GM23338 (cell line): ENCODE data around the gene TICAM2.

Source experiments
- CREB1 ChIP-seq: fragments of 250-450 bp; sonication (Bioruptor Pico); IDR thresholded peaks from 2 replicates; pipeline ENCODE4 v1.5.0; 2020; ENCODE audit warnings: low read depth, mild to moderate bottlenecking, moderate library complexity
- CTCF ChIP-seq, 2 experiments: fragments of 200-600 bp in 1 of 2; sonication (generic) in 1 of 2; conservative IDR thresholded peaks; 2 replicates each; pipeline versions ENCODE4 v1.5.1 to v1.6.1; 2016 to 2017; ENCODE audit warnings: antibody characterized with exemption in 2 of 2, low read depth in 2 of 2, mild to moderate bottlenecking in 2 of 2, moderate library complexity in 1 of 2
- ETS1 ChIP-seq: IDR thresholded peaks from 2 replicates; pipeline ENCODE4 v1.6.1; 2016; ENCODE audit warnings: antibody characterized with exemption
- EZH2 ChIP-seq: fragments of 200-600 bp; sonication (generic); IDR thresholded peaks from one replicate; pipeline ENCODE4 v1.8.0; 2017; ENCODE audit warnings: antibody characterized with exemption, mild to moderate bottlenecking, low read depth; ENCODE audit not compliant: unreplicated experiment
- EZH2phosphoT487 ChIP-seq: fragments of 200-600 bp; sonication (generic); IDR thresholded peaks from one replicate; pipeline ENCODE4 v1.8.1; 2018; ENCODE audit warnings: antibody characterized with exemption; ENCODE audit not compliant: unreplicated experiment
- JUNB ChIP-seq: IDR thresholded peaks from one replicate; pipeline ENCODE4 v1.6.1; 2016; ENCODE audit warnings: antibody characterized with exemption; ENCODE audit not compliant: unreplicated experiment
- NANOG ChIP-seq: IDR thresholded peaks from 2 replicates; pipeline ENCODE4 v1.6.1; 2016; ENCODE audit warnings: antibody characterized with exemption, borderline replicate concordance
- POLR2AphosphoS5 ChIP-seq: IDR thresholded peaks from 2 replicates; pipeline ENCODE4 v1.6.1; 2016; ENCODE audit warnings: antibody characterized with exemption, low read depth
- REST ChIP-seq: IDR thresholded peaks from one replicate; pipeline ENCODE4 v1.6.1; 2018; ENCODE audit warnings: antibody characterized with exemption; ENCODE audit not compliant: unreplicated experiment
- ZNF114 ChIP-seq: fragments of 250-450 bp; sonication (Bioruptor Pico); IDR thresholded peaks from 2 replicates; pipeline ENCODE4 v1.5.0; 2020; ENCODE audit warnings: mild to moderate bottlenecking, moderate library complexity
- ZNF331 ChIP-seq: fragments of 250-450 bp; sonication (Bioruptor Pico); IDR thresholded peaks from 2 replicates; pipeline ENCODE4 v1.5.0; 2020; ENCODE audit warnings: low read depth, mild to moderate bottlenecking, moderate library complexity

GRCh38 chr5:115579216-115579615 is 23.1 kb downstream of the TICAM2 start:
- TF ChIP-seq CTCF (conservative IDR thresholded peaks at IDR 0.05; ENCODE audit: low read depth in 2 of 2) (no peak), EZH2phosphoT487 (no peak), REST (no peak), EZH2 (no peak), ZNF331 (CRISPR knock-in tag) (no peak), CREB1 (CRISPR knock-in tag) (no peak), POLR2AphosphoS5 (no peak), ZNF114 (CRISPR knock-in tag) (no peak), JUNB (no peak), NANOG (no peak), ETS1 (no peak)
